ENCODE results near the gene SERINC5.
A peak's percentile ranks its signal among the peaks of the same experiment; 100 is the strongest.
"Not testable (repeated sequence)": the region's sequence is repeated elsewhere in the genome, so short reads cannot be mapped to it uniquely, and the experiment has no call there.

SERINC5 gene

GRCh38 chr5:80255811-80256712 is at the start of gene SERINC5:
SERINC5 (minus strand) TSS chr5:80256048; CDS start chr5:80255922, 126 bp downstream.
- H3K4me1 ChIP-seq (ENCODE audit: control insufficient read depth in 1 of 2, insufficient read depth in 1 of 2, low read depth in 1 of 2, low read length in 1 of 2) = peaks cover 31 to 39% of the 10 kb centered on the region in 2 experiments

DNA sequence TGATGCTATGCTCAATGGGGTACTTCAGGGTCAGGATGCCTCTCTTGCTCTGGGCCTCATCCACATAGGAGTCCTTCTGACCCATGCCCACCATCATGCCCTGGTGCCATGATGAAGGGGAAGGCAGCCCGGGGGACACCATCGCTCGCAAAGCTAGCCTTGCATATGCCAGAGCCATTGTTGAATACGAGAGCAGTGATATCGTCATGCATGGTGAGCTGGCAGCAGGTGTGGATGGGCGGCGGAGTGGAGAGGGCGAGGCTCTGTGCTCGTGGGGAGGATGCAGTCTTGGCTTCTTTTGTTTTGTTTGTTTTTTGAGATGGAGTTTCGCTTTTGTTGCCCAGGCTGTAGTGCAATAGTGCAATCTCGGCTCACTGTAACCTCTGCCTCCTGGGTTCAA is 46.8 kb upstream of the SERINC5 start:
- no peaks in the 10 kb centered on the region for H3K4me1 ChIP-seq (ENCODE audit: control insufficient read depth in 1 of 2, insufficient read depth in 1 of 2, low read depth in 1 of 2, low read length in 1 of 2)
- H3K27me3 ChIP-seq = no peaks in the 10 kb centered on the region
- H3K27ac ChIP-seq = no peak overlapping the region
- H3K9me3 ChIP-seq = no peaks in the 10 kb centered on the region
- H3K36me3 ChIP-seq = no peaks in the 10 kb centered on the region
- no peak overlapping the region for H3K4me3 ChIP-seq (ENCODE audit: low read depth in 1 of 2, low read length in 1 of 2)
- TF ChIP-seq, protein P1, sequence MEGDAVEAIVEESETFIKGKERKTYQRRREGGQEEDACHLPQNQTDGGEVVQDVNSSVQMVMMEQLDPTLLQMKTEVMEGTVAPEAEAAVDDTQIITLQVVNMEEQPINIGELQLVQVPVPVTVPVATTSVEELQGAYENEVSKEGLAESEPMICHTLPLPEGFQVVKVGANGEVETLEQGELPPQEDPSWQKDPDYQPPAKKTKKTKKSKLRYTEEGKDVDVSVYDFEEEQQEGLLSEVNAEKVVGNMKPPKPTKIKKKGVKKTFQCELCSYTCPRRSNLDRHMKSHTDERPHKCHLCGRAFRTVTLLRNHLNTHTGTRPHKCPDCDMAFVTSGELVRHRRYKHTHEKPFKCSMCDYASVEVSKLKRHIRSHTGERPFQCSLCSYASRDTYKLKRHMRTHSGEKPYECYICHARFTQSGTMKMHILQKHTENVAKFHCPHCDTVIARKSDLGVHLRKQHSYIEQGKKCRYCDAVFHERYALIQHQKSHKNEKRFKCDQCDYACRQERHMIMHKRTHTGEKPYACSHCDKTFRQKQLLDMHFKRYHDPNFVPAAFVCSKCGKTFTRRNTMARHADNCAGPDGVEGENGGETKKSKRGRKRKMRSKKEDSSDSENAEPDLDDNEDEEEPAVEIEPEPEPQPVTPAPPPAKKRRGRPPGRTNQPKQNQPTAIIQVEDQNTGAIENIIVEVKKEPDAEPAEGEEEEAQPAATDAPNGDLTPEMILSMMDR (IDR thresholded peaks at IDR 0.05) = no peak

More at GRCh38 chr5:80255811-80256712, at the start of gene SERINC5:
- Histone ChIP-seq H3K36me3 (no peaks in the 10 kb centered on the region), H3K27ac (peak within 1 kb of the TSS; percentile 87), H3K27me3 (no peaks in the 10 kb centered on the region), H3K9me3 (no peaks in the 10 kb centered on the region), H3K4me3 (ENCODE audit: low read depth in 1 of 2, low read length in 1 of 2) (peak within 1 kb of the TSS; percentile 82 to 90)
- TF ChIP-seq, protein P1 (IDR thresholded peaks at IDR 0.05) = peak; percentile 46

DNA sequence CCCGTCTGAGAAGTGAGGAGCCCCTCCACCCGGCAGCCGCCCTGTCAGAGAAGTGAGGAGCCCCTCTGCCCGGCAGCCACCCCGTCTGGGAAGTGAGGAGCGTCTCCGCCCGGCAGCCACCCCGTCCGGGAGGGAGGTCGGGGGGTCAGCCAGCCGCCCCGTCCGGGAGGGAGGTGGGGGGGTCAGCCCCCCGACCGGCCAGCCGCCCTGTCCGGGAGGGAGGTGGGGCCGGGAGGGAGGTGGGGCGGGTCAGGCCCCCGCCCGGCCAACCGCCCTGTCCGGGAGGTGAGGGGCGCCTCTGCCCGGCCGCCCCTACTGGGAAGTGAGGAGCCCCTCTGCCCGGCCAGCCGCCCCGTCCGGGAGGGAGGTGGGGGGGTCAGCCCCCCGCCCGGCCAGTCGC is 45.5 kb upstream of the SERINC5 start:
- H3K9me3 ChIP-seq; H3K27ac ChIP-seq; H3K4me3 ChIP-seq (ENCODE audit: low read depth in 1 of 2, low read length in 1 of 2); H3K4me1 ChIP-seq (ENCODE audit: control insufficient read depth in 1 of 2, insufficient read depth in 1 of 2, low read depth in 1 of 2, low read length in 1 of 2); H3K36me3 ChIP-seq; H3K27me3 ChIP-seq: not testable (repeated sequence)

DNA sequence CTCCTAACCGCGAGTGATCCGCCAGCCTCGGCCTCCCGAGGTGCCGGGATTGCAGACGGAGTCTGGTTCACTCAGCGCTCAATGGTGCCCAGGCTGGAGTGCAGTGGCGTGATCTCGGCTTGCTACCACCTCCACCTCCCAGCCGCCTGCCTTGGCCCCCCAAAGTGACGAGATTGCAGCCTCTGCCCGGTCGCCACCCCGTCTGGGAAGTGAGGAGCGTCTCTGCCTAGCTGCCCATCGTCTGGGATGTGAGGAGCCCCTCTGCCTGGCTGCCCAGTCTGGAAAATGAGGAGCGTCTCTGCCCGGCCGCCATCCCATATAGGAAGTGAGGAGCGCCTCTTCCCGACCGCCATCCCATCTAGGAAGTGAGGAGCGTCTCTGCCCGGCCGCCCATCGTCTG is 44.9 kb upstream of the SERINC5 start:
- H3K27ac ChIP-seq; H3K9me3 ChIP-seq; H3K27me3 ChIP-seq; H3K4me3 ChIP-seq (ENCODE audit: low read depth in 1 of 2, low read length in 1 of 2); H3K4me1 ChIP-seq (ENCODE audit: control insufficient read depth in 1 of 2, insufficient read depth in 1 of 2, low read depth in 1 of 2, low read length in 1 of 2); H3K36me3 ChIP-seq: not testable (repeated sequence)

- H3K4me1 ChIP-seq (ENCODE audit: control insufficient read depth in 1 of 2, insufficient read depth in 1 of 2, low read depth in 1 of 2, low read length in 1 of 2) = no peaks in the 10 kb centered on the region
- H3K27me3 ChIP-seq = no peaks in the 10 kb centered on the region
- H3K27ac ChIP-seq = no peak overlapping the region
- H3K4me3 ChIP-seq (ENCODE audit: low read depth in 1 of 2, low read length in 1 of 2) = no peak overlapping the region
- no peaks in the 10 kb centered on the region for H3K36me3 ChIP-seq
- TF ChIP-seq, protein P1 (IDR thresholded peaks at IDR 0.05) = no peak
- no peaks in the 10 kb centered on the region for H3K9me3 ChIP-seq
Measured at GRCh38 chr5:80300125-80300524, 44.3 kb upstream of the SERINC5 start.

- no peaks in the 10 kb centered on the region for H3K36me3 ChIP-seq
- no peaks in the 10 kb centered on the region for H3K27me3 ChIP-seq
- TF ChIP-seq, protein P1 (IDR thresholded peaks at IDR 0.05) = no peak
- no peak overlapping the region for H3K27ac ChIP-seq
- H3K4me3 ChIP-seq (ENCODE audit: low read depth in 1 of 2, low read length in 1 of 2) = no peak overlapping the region
- H3K9me3 ChIP-seq = no peaks in the 10 kb centered on the region
- no peaks in the 10 kb centered on the region for H3K4me1 ChIP-seq (ENCODE audit: control insufficient read depth in 1 of 2, insufficient read depth in 1 of 2, low read depth in 1 of 2, low read length in 1 of 2)
Measured at GRCh38 chr5:80299601-80300000, 43.8 kb upstream of the SERINC5 start.
